ENCODE data around the gene DPYSL4.

DNA sequence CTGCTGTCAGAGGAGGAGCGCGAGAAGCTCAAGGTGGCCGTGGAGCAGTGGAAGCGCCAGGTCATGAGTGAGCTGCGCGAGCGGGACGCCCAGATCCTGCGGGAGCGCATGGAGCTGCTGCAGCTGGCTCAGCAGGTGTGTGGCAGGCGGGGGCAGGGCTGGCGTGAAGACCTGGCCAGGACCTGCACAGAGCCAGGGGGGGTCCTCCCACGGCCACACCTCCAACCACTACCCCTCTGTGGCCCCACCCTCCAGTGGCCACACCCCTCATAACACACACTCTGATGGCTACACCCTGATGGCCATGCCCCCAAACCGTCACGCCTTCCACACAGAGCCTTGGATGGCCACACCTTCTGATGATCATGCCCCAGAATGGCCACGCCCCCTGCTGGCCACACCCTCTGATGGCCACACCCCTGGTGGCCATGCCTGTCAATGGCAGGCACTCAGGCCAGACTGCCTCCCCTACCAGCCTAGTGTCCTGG is 23.4 kb upstream of the DPYSL4 start:
- TF ChIP-seq POLR2AphosphoS5 (IDR thresholded peaks at IDR 0.05; ENCODE audit: low read depth, low read length): no peak
- no peak for TF ChIP-seq POLR2A (IDR thresholded peaks at IDR 0.05; ENCODE audit: low read depth, low read length)
- TF ChIP-seq PAX5 (IDR thresholded peaks at IDR 0.05; ENCODE audit: insufficient read depth, low read length, severe bottlenecking): no peak
- TF ChIP-seq TAF1 (IDR thresholded peaks at IDR 0.05; ENCODE audit: low read depth, low read length): no peak

All from GM12891 (cell line).